GM23248 (cell line): ENCODE results near the gene ALDH4A1.

ENCODE experiments used
- EZH2 ChIP-seq: fragments of 200-600 bp; sonication (generic); IDR thresholded peaks from 2 replicates; pipeline ENCODE4 v1.6.1; 2018; ENCODE audit warnings: antibody characterized with exemption, mild to moderate bottlenecking; ENCODE audit not compliant: insufficient read depth, poor library complexity, severe bottlenecking
- EZH2phosphoT487 ChIP-seq: fragments of 200-600 bp; sonication (generic); IDR thresholded peaks from 2 replicates; pipeline ENCODE4 v1.6.1; 2018; ENCODE audit warnings: antibody characterized with exemption, moderate library complexity, mild to moderate bottlenecking, low read depth; ENCODE audit not compliant: insufficient read depth

DNA sequence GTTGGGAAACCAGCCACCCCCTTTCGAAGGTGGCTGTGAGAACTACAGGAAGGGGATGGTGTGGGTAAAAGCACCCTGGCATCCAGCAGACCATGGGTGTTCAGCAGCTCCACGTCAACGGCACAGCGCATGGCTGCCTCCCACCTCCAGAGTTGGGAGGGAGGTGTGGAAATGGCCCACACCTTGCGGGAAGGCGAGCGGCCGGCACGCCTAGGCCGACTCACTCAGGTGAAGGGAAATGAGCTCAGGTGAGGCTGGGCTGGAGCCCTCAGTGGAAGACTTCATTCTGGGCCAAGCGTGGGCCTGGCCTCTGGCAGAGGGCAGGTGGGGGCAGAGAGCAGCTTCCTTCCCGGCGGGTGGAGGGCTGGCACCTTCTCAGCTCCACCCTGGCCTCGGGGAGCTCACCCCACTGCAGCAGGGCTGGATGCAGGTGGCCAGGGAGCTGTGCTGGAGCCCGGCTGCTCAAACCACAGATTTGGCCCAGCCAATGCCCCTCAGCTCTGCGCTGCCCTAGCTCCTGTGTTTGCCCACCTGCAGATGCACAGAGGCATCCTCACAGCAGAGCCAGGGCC is 24.8 kb upstream of the ALDH4A1 start:
- TF ChIP-seq EZH2phosphoT487 (no peak), EZH2 (no peak)
